Measurements from ENCODE around the gene UBAP1L. TPM values are rescaled to one million over a fixed set of nuclear protein-coding genes. Genes with fewer than 3 reads are reported as not detected.
"Not testable (repeated sequence)": the region's sequence is repeated elsewhere in the genome, so short reads cannot be mapped to it uniquely, and the experiment has no call there.

The UBAP1L gene
- 1 to 10 TPM; 2.3 to 8.7 (median 5.0) TPM for polyA plus RNA-seq (ENCODE audit: insufficient read length in 4 of 4)

DNA sequence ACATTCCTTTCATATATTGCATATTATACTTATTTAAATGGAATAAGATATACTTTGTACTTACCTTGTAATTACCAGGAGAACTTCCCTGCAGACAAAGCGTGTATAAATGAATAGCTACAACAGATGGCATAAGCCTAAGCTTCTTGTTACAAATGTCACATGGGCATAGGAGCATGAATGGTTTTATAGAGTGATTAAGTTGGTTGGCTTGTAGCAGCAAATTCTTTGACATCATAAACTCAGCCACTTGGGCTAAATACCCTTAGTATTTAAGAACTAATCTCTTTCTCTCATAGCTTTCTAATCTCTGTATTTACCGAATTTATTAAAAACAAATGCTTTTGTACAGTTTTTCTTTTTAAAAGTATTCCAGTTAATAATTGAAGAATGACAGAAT, at the start of gene UBAP1L:
UBAP1L (minus strand) TSS at position 115 of the 400 bp plus-strand sequence. CDS start 8,985 bp downstream, outside the sequence.
- no peak for DNase-seq (ENCODE audit: low read depth in 4 of 4, low spot score in 3 of 4)

DNA sequence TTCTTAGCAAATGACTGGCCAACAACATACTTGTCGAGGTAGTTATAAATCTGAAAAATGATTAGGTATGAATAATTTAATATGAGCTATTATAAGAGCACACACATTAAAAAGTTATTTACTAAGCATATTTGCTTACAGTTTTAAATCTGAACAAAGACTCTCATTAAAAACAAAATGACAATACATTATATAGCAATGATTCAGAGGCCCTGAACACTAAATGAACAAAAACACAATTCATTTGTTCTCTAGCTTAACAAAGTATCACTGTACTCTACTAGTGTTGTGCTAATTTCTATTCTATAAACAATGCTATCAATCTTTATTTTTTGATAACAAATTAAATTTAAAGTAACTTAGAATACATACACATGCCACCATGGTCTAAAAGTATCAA, 49.1 kb upstream of the UBAP1L start:
- no peak for DNase-seq (ENCODE audit: low read depth in 4 of 4, low spot score in 3 of 4)

DNA sequence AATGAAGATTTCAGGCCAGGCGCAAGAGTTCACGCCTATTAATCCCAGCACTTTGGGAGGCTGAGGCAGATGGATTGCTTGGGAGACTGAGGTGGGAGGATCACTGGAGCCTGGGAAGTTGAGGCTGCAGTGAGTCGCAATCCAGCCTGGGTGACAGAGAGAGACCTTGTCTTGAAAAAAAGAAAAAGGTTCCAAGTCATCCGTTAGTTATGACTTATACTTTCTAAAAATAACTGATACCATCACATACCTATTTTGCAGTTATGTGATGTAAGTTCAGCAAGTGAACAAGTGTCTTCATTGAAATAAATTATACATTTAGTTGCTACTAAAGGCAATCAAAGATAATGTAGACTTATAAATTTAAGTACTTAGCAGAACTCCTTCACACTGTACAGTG, 48.0 kb upstream of the UBAP1L start:
- DNase-seq (ENCODE audit: low read depth in 4 of 4, low spot score in 3 of 4), result no peak

DNA sequence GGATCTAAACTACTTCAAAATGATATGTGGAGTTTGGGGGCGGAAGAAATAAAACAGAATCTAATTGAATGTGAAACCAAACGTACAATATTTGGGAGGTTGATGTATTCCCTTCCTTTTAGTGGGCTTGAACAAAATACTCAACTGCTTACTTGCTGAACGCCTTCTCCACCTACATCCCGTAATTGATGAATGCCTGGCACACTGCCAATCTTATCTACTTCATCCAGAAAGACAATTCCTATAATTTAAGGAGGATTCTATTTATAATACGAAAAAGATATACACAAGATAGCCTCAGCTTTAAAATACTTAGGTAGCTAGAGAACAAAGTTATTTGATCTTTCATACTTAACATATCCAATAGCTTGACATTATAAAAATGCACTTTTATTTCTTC, 41.7 kb upstream of the UBAP1L start:
- DNase-seq (ENCODE audit: low read depth in 4 of 4, low spot score in 3 of 4), result no peak

DNA sequence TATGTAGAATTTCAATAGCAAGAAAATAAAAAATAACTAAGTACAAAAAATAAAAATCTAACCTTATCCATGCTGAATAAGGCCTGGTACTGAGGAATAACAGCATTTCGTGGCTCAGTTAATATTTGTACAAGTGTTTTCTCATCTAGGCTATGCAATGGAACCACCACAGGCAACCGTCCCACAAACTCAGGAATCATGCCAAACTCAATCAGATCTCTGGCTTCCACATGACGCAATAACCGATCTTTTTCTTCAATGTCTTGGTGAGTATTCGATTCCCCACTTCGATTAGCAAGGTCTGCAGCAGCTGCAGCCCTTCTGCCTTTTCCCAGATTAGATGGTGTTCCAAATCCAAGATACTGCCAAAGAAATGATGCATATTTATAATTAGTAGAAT, 39.7 kb upstream of the UBAP1L start:
- no peak for DNase-seq (ENCODE audit: low read depth in 4 of 4, low spot score in 3 of 4)

DNA sequence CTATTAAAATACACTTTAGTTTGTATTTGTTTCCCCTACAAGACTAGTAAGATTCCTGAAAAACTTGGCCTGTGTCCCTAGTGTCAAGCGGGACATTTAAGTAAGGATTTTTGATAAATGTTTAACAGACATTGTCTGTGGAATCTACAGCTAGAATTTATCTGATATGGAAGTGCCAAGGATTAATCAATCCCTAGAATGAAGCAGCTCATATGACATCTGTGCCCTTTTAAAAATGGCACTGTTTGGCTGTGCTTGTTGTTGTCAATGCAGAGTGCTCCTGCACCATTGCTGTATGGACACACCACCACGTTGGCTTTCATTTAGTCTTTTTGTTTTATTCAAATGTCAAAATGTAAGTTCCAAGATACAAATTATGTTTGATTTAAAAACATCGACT, 32.9 kb upstream of the UBAP1L start:
- DNase-seq (ENCODE audit: low read depth in 4 of 4, low spot score in 3 of 4), result no peak

DNA sequence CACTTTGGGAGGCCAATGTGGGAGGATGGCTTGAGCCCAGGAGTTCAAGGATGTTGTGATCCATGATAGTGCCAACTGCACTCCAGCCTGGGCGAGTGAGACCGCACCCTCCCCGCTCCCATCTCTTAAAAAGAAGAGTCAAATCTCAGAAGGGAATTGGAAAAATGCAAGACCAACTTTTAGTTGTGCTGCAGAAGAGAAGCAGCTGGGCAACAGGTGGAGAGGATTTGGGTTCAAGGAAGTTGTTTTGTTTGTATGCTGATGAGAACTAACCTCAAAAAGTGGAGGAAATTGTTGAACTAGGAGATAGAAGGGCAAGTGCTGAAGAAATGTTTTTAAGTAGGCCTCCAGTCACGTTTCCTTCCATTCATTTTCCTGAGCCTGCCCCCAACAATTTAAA, 31.4 kb upstream of the UBAP1L start:
- no peak for DNase-seq (ENCODE audit: low read depth in 4 of 4, low spot score in 3 of 4)

DNA sequence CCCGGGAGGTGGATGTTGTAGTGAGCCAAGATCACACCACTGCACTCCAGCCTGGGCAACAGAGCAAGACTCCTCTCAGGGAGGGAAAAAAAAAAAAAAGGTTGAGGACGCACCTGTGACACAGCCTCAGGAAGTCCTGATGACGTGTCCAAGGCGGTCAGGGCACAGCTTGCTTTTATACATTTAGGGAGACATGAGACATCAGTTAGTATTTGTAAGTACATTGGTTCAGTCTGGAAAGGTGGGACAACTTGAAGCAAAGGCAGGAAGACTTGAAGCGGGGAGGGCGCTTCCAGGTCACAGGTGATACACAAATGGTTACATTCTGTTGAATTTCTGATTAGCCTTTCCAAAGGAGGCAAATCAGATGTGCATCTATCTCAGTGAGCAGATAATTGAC, 23.6 kb upstream of the UBAP1L start:
- not testable (repeated sequence) for DNase-seq (ENCODE audit: low read depth in 4 of 4, low spot score in 3 of 4)

DNA sequence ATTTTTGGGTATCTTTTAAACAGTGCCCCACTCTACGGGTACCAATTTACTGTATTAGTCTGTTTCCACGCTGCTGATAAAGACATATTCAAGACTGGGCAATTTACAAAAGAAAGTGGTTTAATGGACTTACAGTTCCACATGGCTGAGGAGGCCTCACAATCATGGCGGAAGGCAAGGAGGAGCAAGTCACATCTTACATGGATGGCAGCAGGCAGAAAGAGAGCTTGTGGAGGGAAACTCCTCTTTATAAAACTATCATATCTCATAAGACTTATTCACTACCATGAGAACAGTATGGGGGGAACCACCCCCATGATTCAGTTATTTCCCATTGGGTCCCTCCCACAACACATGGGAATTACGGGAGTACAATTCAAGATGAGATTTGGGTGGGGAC, 22.9 kb upstream of the UBAP1L start:
- not testable (repeated sequence) for DNase-seq (ENCODE audit: low read depth in 4 of 4, low spot score in 3 of 4)

DNA sequence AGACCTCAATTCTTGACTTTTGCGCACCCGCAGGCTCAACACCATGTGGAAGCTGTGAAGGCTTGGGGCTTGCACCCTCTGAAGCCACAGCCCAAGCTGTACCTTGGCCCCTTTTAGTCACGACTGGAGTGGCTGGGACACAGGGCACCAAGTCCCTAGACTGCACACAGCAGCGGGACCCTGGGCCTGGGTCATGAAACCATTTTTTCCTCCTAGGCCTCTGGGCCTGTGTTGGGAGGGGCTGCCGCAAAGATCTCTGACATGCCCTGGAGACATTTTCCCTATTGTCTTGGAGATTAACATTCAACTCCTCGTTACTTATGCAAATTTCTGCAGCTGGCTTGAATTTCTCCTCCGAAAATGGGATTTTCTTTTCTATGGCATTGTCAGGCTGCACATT, 22.1 kb upstream of the UBAP1L start:
- not testable (repeated sequence) for DNase-seq (ENCODE audit: low read depth in 4 of 4, low spot score in 3 of 4)

DNA sequence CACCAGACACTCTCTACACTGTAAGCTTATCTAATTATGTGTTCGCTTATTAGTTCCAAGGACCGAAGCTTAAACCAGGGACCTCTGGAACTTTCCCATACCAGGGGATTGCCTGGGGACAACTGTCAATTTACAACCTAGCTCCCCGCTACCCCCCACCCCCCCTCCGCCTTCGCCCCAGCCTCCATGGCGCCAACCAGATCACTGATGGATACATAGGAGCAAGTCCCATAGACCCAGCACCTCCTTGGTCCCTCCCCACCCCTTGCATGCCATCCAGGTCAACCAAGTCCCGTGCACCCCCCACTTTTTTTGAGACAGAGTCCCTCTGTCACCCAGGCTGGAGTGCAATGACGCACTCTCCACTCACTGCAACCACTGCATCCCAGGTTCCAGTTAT, 19.5 kb upstream of the UBAP1L start:
- DNase-seq (ENCODE audit: low read depth in 4 of 4, low spot score in 3 of 4), result no peak

DNA sequence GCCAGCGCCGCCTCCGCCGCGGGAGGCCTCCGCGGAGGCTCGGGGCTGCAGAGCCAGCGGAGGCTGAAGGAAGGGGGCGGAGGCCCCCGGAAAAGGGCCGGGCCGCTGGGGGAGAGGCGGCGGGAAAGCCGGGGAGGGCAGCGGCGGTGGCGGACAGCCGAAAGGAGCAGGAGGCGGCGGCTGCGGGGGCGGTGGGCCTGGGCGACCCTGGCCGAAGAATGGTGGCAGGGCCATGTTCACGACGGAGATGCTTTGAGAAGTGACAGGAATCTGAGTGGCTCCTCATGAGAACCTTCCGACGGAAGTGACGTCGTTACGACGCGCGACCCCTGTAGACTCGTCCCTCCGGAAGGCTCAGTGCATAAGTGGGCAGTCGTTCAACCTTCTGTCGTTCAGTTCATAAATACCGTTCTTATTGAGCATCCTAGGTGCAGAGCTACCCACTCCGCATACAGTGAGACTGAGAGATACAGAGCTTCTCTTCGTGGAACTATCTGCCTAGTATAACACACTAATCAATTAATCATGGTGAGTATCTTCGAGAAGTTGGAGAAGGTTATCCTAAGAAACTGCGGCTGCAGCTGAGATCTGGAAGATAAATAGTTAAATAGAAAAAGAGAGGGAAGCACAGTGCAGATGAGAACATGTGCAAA, 18.7 kb upstream of the UBAP1L start, which contains the start of gene PDCD7:
PDCD7 (minus strand) TSS at position 261 of the 653 bp plus-strand sequence; CDS start at position 234, 27 bp downstream.
- peak; percentile 88 to 94 (median 92) for DNase-seq (ENCODE audit: low read depth in 4 of 4, low spot score in 3 of 4)

DNA sequence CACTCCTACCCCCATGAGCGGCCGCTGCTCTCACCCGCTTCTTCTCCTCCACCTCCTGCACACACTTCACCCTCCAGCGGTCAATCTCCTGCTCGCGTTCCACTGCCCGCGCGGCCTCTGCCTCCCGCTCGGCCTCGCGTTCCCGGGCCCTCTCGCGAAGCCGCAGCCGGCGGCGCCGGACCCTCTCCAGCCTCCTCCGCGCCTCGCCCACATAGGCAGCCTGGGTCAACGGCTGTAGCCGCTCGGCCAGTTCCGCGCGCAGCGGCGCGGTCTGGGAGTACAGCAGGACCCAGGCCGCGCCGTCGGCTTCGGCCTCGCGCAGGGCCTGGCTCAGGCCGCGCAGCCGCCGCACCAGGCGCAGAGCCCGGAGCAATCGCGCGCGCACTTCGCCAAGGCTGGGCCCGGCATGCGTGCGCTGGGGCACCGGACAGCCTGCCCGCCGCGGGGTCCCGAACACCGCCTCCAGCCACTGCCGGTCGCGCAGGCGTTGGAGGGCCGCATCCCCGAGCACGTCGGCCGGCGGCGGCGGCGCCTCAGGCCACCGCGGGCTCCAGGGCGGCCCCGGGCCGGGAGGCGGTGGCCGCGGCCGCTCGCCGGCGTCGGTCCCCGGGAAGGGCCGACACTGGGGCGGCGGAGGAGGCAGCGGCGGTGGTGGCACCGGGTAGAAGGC, 18.0 kb upstream of the UBAP1L start:
- DNase-seq (ENCODE audit: low read depth in 4 of 4, low spot score in 3 of 4), result peak in 3 of 4 donors; percentile 10 to 14 (median 12)

DNA sequence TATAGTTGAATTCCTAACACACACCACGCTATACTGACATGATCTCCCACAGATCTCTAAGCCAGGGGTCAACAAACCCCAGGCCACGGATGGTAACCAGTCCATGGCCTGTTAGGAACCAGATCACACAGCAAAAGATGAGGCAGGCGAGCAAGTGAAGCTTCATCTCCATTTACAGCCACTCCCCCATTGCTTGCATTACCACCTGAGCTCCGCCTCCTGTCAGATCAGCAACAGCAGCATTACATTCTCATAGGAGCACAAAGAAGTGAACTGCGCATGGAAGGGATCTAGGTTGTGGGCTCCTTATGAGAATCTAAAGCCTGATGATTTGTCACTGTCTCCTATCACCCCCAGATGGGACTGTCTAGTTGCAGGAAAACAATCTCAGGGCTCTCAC, 15.9 kb upstream of the UBAP1L start:
- DNase-seq (ENCODE audit: low read depth in 4 of 4, low spot score in 3 of 4), result no peak

DNA sequence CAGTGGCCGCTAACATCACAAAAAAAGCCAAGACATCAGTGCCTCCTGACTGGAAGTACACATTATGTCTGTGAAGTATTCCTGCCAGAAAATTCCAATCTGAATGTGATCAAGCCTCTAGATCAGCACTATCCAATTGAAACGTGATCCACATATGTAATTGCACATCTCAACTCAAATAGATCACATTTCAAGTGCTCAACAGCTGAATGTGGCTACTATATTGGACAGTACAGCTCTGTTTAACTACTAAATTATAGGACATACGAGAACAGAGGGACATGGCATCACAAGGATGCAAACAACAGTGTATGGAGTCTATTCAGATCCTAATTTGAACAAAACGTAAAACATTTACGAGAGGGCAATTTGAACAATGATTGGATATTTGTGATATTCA, 542 bp upstream of the UBAP1L start:
- DNase-seq (ENCODE audit: low read depth in 4 of 4, low spot score in 3 of 4), result no peak

DNA sequence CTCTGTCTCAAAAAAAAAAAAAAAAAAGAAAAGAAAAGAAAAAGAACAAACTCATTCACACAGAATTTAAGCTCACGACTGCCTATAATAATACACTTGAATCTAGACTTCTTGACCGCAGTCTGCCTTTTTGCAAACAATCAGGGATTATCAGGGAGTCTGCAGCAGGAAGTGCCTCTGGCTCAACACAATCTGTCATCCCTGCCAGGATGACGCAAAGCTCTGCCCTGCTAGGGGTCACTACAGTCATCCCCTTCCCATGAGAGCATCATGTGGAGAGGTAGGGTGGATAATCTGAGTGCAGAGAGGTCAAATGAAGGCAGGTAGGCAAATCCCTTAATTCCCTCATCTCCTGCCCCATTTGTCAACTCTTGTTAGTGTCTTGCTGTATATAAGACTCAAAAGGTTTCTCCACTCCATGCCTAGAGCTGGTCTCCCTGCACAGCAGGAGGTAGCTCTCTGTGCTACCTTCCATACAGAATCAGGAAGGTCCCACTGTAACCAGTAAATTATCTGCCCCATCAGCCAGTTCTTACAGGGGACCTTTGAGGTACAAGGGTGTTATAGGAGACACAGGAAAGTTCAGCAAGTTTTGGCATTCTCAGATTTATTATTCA, 4.2 kb downstream of the UBAP1L start:
- no peak for DNase-seq (ENCODE audit: low read depth in 4 of 4, low spot score in 3 of 4)

DNA sequence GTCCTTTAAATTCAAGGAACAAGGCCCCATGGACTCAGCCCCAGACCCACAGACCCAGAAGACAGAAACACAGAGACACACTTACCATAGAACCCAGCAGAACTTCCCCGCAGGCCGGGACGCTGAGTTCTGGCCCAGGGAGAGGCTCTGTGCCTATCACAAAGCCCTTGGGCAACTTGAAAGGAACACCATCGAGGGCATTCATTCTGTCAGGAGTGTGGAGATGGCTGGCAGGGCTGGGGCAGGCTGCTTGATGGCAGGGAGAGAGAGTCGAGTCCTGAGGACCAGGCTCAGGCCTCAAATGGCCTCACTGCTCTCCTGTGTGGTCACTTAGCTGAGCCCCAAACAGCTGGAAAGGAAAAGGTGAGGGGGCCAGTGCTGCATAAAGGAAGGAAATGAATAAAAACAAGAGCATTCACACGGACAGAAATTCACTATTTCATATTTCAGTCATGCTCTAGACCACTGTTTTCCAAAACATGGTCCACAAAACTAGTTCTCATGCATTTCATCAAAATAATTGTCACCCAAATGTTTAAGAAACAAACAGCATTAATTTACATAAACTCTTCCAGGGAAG, 8.9 kb downstream of the UBAP1L start:
- DNase-seq (ENCODE audit: low read depth in 4 of 4, low spot score in 3 of 4), result no peak

DNA sequence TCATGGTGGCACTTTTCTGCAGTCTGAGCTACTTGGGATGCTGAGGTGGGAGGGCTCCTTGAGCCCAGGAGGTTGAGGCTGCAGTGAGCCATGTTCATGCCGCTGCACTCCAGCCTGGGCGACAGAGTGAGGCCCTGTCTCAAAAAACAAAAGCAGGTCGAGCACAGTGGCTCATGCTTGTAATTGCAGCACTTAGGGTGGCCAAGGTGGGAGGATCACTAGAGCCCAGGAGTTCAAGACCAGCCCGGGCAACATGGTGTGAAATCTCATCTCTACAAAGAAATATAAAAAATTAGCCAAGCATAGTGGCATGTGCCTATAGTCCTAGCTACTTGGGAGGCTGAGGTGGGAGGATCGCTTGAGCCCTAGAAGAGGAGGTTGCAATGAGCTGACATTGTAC, 10.0 kb downstream of the UBAP1L start:
- DNase-seq (ENCODE audit: low read depth in 4 of 4, low spot score in 3 of 4), result no peak

DNA sequence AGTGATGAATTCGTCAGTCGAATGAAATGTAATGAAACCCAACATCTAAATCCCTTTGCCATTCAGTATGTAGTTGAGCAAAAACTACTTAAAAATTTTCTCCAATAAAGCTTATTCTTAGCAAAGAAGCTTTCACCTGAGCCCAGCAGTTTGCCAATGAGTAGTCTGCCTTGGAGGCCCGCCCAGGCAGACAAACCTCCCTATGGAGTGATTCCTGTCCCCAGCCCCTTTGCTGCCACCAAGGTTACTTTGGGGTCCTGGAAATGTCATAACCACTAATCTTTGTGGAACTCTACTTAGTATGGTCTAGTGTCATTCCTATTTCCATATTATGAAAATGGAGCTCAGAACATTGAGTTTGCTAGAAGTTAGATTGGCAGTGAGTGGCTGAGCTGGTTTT, 12.1 kb downstream of the UBAP1L start:
- DNase-seq (ENCODE audit: low read depth in 4 of 4, low spot score in 3 of 4), result no peak

DNA sequence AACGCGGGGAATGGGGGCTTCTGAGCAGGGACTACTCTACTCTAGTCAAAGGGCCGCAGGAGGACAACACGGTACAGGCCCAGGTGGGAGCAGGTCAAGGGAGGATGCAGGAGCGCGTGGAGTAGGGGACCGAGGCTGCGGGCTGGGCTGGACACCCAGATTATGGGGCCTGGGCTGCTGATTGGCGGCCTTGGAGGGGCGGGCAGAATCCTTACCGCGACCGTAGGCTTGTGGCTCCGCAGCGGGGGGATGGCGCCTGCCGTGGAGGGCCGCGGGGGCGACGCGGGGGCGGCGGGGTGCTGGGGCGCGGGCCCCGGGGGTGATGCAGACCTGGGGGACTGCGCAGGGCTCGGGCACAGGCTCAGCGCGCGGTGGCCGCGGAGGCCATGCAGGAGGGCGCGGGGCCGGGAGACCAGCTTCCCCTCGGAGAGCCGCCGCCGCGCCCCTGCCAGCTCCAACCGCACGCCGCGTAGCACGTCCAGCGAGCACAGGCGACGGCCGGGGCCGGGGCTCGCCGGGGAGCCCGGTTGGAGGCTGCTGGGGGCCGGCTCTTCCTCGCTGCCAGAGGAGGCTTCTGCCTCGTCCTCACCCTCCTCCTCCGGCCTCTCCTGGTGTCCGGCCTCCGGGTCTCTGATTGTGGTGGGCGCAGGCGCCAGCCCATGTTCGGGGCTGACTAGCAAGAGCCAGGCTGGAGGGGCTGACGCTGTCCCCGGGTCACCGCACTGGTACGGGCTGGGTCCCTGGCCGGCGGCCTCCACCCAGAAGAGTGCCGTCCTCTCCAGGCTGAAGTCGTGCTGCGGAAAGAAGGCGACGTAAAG, 12.9 kb downstream of the UBAP1L start:
- DNase-seq (ENCODE audit: low read depth in 4 of 4, low spot score in 3 of 4), result no peak
